ENCODE results near the gene AUTS2.

Gene AUTS2

GRCh38 chr7:70655694-70656093 lies 1057.4 kb downstream of the AUTS2 start:
- TF ChIP-seq CTCF (IDR thresholded peaks at IDR 0.05; ENCODE audit: control insufficient read depth, extremely low read depth, insufficient read depth), result no peak
- DNase-seq (ENCODE audit: low read depth), result peak; percentile 30
- H3K4me3 ChIP-seq (ENCODE audit: low read depth, low read length), result no peak overlapping the region

GRCh38 chr7:70657571-70657970 lies 1059.3 kb downstream of the AUTS2 start:
- DNase-seq (ENCODE audit: low read depth), result no peak
- no peak for TF ChIP-seq CTCF (IDR thresholded peaks at IDR 0.05; ENCODE audit: control insufficient read depth, extremely low read depth, insufficient read depth)
- H3K4me3 ChIP-seq (ENCODE audit: low read depth, low read length), result no peak overlapping the region

GRCh38 chr7:70657989-70658632 lies 1059.8 kb downstream of the AUTS2 start:
- TF ChIP-seq CTCF (IDR thresholded peaks at IDR 0.05; ENCODE audit: control insufficient read depth, extremely low read depth, insufficient read depth), result no peak
- H3K4me3 ChIP-seq (ENCODE audit: low read depth, low read length), result no peak overlapping the region
- no peak for DNase-seq (ENCODE audit: low read depth)

- no peak for TF ChIP-seq CTCF (IDR thresholded peaks at IDR 0.05; ENCODE audit: control insufficient read depth, extremely low read depth, insufficient read depth)
- no peak for DNase-seq (ENCODE audit: low read depth)
- H3K4me3 ChIP-seq (ENCODE audit: low read depth, low read length), result no peak overlapping the region
Measured at GRCh38 chr7:70659263-70659662, 1061.0 kb downstream of the AUTS2 start.

GRCh38 chr7:70660154-70660818 lies 1062.0 kb downstream of the AUTS2 start:
- no peak for DNase-seq (ENCODE audit: low read depth)

GRCh38 chr7:70660819-70661191 lies 1062.5 kb downstream of the AUTS2 start:
- TF ChIP-seq CTCF (IDR thresholded peaks at IDR 0.05; ENCODE audit: control insufficient read depth, extremely low read depth, insufficient read depth), result no peak
- no peak for DNase-seq (ENCODE audit: low read depth)

More at GRCh38 chr7:70660154-70660818, 1062.0 kb downstream of the AUTS2 start:
- TF ChIP-seq CTCF (IDR thresholded peaks at IDR 0.05; ENCODE audit: control insufficient read depth, extremely low read depth, insufficient read depth), result no peak
- H3K4me3 ChIP-seq (ENCODE audit: low read depth, low read length), result no peak overlapping the region

GRCh38 chr7:70663680-70664079 lies 1065.4 kb downstream of the AUTS2 start:
- DNase-seq (ENCODE audit: low read depth), result no peak
- TF ChIP-seq CTCF (IDR thresholded peaks at IDR 0.05; ENCODE audit: control insufficient read depth, extremely low read depth, insufficient read depth), result no peak
- no peak overlapping the region for H3K4me3 ChIP-seq (ENCODE audit: low read depth, low read length)

More at GRCh38 chr7:70660819-70661191, 1062.5 kb downstream of the AUTS2 start:
- H3K4me3 ChIP-seq (ENCODE audit: low read depth, low read length), result no peak overlapping the region

All from LNCaP clone FGC (cell line).